ENCODE data around the gene APOL5.

GRCh38 chr22:35727436-35727835 lies 9.8 kb downstream of the APOL5 start:
- no peak for TF ChIP-seq POLR2A (IDR thresholded peaks at IDR 0.05)
- TF ChIP-seq CTCF (IDR thresholded peaks at IDR 0.05) = no peak
